Activated CD8-positive, alpha-beta memory T cell treated with anti-CD3 and anti-CD28 coated beads, Interleukin-2, amount 50 U/mL, for 24 hours (primary cell): ENCODE results near the gene MID2.
"Not testable (repeated sequence)": the region's sequence is repeated elsewhere in the genome, so short reads cannot be mapped to it uniquely, and the experiment has no call there.

ENCODE experiments used
- DNase-seq: peaks from one replicate; pipeline ENCODE4 v3.0.0-alpha.2; 2020; ENCODE audit errors: extremely low read depth

MID2 gene

GRCh38 chrX:107840971-107841370 is 15.3 kb downstream of the MID2 start:
- no peak for DNase-seq

DNA sequence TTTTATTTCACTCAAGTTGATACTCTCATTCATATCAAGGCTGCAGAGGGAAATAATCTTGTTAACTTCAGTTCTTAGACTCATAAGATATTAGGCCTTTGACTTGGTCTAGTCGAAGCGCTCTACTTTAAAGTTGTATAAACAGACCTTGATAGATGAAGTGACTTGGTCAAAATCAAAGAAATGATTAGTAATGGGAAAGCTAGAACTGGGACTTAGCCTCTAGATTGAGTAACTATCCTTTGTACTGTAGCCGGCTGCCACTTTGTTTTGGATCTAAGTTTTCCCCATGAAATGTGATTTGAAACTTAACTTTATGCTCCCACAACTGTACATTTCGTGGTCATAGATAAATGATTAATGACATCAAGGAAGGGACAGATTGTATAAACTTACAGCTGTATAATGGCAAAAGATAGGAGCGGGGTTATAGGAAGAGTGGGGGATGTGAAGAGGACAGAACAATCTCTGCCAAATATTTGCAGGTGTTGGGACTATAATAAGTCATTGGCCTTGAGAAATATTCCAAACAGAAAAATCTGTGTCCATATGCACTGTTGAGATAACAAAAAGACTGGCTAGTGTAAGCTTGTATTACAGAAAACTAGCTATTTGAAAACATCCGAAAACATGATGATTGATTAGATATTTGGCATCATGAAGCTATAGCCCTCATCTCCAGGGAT is 17.2 kb downstream of the MID2 start:
- DNase-seq, result no peak

- DNase-seq, result no peak
Measured at GRCh38 chrX:107845625-107846024, 20.0 kb downstream of the MID2 start.

GRCh38 chrX:107848591-107848990 is 22.9 kb downstream of the MID2 start:
- no peak for DNase-seq

- no peak for DNase-seq
Measured at GRCh38 chrX:107849747-107850421, 24.2 kb downstream of the MID2 start.

DNA sequence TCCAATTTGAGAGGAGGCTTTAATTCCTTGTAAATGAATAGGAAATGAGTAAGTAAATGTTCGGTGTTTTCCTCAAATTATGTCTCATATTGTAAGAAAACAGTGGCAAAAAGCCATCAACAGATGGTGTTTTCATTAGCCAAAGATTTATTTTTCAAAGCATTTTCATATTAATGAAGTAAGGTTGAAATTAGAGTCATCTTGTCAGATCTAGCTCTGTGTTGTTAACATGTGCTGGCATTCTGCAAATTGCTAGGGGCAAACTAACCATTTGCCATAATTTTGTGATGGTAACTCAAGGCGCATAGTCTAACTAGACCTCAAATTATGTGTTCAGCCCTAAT is 24.7 kb downstream of the MID2 start:
- DNase-seq, result no peak

DNA sequence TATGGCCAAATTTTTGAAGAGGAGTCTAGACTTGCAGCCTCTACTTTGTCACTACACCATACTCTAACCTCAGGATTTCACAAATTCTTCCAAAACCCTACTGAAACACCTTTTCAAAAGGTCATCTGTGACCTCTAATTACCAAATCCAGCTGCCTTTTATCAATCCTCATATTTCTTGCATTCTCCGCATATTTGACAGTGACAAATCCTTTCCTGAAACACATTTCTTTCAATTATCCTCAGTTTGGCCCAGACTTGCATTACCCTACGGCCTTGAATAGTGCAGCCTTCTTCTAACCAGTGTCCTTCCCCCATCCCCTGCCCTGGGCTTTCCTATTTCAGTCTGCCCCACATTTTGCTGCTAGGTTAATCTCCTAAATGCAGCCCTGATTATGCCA is 25.5 kb downstream of the MID2 start:
- no peak for DNase-seq

GRCh38 chrX:107851665-107852064 is 26.0 kb downstream of the MID2 start:
- not testable (repeated sequence) for DNase-seq

- DNase-seq, result no peak
Measured at GRCh38 chrX:107856289-107856688, 30.6 kb downstream of the MID2 start.

DNA sequence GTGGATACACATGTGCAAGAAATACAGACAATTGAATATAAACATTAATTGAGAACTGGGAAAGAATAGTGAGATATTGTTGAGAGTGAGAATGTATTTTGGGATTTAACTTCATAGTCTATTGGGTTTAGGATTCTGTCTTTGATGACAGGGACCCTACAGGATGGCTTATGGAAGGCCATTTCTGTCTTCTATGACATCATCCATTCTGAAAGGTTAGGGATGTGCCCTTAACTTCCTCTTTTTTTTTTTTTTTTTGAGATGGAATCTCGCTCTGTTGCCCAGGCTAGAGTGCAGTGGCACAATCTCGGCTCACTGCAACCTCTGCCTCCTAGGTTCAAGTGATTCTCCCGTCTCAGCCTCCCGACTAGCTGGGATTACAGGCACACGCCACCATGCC is 31.4 kb downstream of the MID2 start:
- DNase-seq, result not testable (repeated sequence)

DNA sequence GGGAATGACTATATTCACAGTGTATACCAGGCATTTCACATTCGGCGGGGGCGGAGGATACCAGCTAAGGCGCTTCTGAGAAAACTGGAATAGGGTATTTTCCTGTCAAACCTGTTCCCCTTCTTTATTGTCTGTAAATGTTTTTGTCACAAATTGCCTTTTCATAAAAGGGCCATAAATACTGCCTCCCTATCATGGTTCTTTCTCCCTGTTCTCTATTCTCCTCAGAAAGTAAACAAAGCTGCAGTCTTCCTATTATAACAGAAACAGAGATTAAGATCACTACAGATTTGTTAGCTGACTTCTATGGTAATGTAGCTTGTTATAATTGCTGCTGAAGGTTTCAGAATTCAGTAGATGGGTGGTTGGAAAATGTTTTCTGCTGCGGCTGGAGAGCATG is 32.2 kb downstream of the MID2 start:
- no peak for DNase-seq

- no peak for DNase-seq
Measured at GRCh38 chrX:107861056-107861455, 35.4 kb downstream of the MID2 start.

- no peak for DNase-seq
Measured at GRCh38 chrX:107871136-107871535, 45.5 kb downstream of the MID2 start.

- no peak for DNase-seq
Measured at GRCh38 chrX:107878106-107878505, 52.4 kb downstream of the MID2 start.

DNA sequence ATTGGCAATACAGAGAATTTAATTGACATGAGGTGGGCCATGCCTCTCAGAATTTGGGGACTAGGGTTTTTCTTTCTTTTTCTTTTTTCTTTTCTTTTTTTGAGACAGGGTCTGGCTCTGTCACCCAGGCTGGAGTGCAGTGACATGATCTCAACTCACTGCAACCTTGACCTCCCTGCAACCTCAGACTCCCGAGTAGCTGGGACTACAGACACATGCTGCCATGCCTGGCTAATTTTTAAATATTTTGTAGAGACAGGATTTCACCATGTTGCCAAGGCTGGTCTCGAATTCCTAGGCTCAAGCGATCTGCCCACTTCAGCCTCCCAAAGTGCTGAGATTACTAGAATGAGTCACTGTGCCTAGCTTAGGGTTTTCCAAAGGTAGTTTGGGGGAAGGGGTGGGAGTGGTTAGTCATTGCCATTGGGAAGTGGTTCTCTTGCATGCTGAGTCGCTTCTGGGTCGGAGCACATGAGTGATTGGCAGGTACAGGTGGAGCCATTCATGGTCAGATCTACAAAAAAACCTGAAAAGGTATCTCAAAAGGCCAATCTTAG is 54.5 kb downstream of the MID2 start:
- DNase-seq, result no peak

DNA sequence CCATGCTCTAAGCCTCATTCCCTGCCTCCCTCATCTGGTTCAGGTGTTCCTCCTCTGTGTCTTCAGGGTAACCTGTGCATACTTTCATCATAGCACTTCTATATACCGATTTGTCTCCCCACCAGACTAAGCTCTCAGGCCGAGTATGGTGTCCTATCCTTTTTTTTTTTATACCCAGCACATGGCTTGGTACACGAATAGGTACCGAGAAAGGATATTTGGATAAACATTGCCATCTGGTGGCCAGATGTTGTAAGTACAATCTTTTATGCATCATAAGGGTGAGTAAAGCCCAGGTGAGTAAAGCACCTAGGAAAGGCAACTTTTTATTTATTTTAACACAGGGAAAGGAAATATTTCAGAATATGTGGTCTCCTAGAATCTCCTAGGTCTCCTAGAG is 68.4 kb downstream of the MID2 start:
- DNase-seq, result no peak

DNA sequence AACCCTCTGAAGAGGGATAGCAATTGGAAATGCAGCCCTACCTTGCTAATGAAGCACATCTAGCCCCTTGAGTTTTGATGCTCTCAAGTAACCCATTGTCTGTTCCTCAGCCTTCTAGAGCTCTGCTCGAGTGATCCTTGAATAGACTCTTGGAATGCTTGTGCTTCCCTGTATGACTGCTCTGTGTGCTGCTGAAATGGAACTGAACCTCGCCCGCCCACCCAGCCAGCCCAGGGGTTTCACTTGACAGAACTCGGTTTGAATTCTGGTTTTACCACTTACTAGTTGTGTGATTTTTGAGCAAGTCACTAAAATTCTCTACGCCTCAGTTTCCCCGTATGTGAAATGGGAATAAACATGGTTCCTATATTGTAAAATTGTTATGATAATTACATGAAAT is 77.1 kb downstream of the MID2 start:
- DNase-seq, result no peak

- no peak for DNase-seq
Measured at GRCh38 chrX:107905366-107905765, 79.7 kb downstream of the MID2 start.

GRCh38 chrX:107924136-107924746 is 98.6 kb downstream of the MID2 start:
- no peak for DNase-seq

DNA sequence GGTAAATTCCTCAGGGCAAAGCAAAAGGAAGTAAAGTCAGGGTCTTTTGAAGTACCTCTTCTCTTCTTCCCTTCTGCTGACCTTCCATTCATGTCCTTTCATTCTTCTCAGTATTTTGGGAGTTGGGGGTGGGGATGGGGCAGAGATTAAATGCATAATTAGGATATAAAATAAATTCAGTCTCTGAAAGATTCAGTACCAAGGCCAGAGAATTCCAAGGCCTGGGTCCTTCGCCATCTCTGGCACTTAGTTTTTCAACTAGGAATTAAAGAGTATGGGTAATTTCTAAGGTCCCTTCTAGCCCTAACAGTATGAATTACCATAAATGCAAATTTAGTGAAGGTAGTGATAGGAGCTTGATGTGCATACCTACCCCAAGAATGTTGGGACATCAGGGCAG is 108.6 kb downstream of the MID2 start:
- DNase-seq, result no peak

DNA sequence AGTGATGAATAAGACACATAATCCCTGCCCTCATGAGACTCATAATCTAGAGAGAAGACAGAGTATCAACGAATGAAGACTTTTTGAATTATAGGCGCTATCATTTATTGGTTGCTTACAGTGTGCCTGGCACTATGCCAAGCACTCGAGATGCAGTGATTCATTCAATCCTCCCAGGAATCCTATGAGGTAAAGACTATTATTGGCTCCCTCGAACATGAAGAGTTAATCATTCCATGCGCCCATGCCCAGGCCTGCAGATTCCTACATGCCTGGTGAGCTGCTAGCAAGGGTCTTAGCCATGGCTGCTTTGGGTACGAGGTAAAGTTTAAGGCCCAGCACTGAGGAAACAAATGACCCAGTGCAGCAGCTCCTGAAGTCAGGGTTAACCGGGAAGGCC is 109.5 kb downstream of the MID2 start:
- DNase-seq, result no peak

GRCh38 chrX:107935664-107936433 is 110.2 kb downstream of the MID2 start:
- no peak for DNase-seq

GRCh38 chrX:107936434-107936730 is 110.7 kb downstream of the MID2 start:
- DNase-seq, result no peak
